ENCODE data around the gene BST1. TPM values are rescaled to one million over a fixed set of nuclear protein-coding genes. Genes with fewer than 3 reads are reported as not detected.

The BST1 gene
- total and polyA plus RNA-seq, 2 experiments from 2014 or later: 0.99 to 1.8 TPM

- TF ChIP-seq STAT1 (IDR thresholded peaks at IDR 0.05; ENCODE audit: unreplicated experiment): no peak
- no peak for TF ChIP-seq ZNF331 (CRISPR knock-in tag; IDR thresholded peaks at IDR 0.05; ENCODE audit: low read depth)
- no peak for TF ChIP-seq EZH2 (IDR thresholded peaks at IDR 0.05; ENCODE audit: low read depth, unreplicated experiment)
- TF ChIP-seq ETS1 (IDR thresholded peaks at IDR 0.05): no peak
- TF ChIP-seq CTCF (conservative IDR thresholded peaks at IDR 0.05; ENCODE audit: low read depth in 2 of 2): no peak
- no peak for TF ChIP-seq ZNF114 (CRISPR knock-in tag; IDR thresholded peaks at IDR 0.05)
- TF ChIP-seq NANOG (IDR thresholded peaks at IDR 0.05; ENCODE audit: borderline replicate concordance): no peak
- TF ChIP-seq REST (IDR thresholded peaks at IDR 0.05; ENCODE audit: unreplicated experiment): no peak
These were observed 66.3 kb downstream of the BST1 start (continued) for GRCh38 chr4:15769202-15769601.

GRCh38 chr4:15771216-15772058 lies 68.6 kb downstream of the BST1 start:
- H3K9me2 ChIP-seq (ENCODE audit: insufficient read depth): no peaks in the 10 kb centered on the region
- no peaks in the 10 kb centered on the region for H3K36me3 ChIP-seq (ENCODE audit: insufficient read depth)
- no peaks in the 10 kb centered on the region for H4K20me1 ChIP-seq (replicated peaks; ENCODE audit: insufficient read depth)
- Mint-ChIP-seq H3K27ac (no peak overlapping the region), H3K9me3 (no peaks in the 10 kb centered on the region; the same call in 2 of the 3 replicates), H3K36me3 (ENCODE audit: low read depth) (no peaks in the 10 kb centered on the region), H3K4me1 (0 out of 3 replicates have a peak, but pooled peaks cover 2% of the 10 kb centered on the region), H3K4me3 (no peak overlapping the region), H3K27me3 (ENCODE audit: insufficient read depth, low read depth, poor library complexity) (peaks cover 8% of the 10 kb centered on the region)
- no peak overlapping the region for H3K4me2 ChIP-seq
- no peaks in the 10 kb centered on the region for H3K4me1 ChIP-seq (ENCODE audit: insufficient read depth)
- no peak overlapping the region; the same call in 1 of the 2 replicates for H2AFZ ChIP-seq
- peaks cover 13% of the 10 kb centered on the region for H3K27me3 ChIP-seq (ENCODE audit: insufficient read depth)
- H3K27ac ChIP-seq (ENCODE audit: low read depth): no peak overlapping the region
- no peak for TF ChIP-seq ZNF114 (CRISPR knock-in tag; IDR thresholded peaks at IDR 0.05)
- no peak for TF ChIP-seq ZNF462 (CRISPR knock-in tag; IDR thresholded peaks at IDR 0.05)
- no peak for TF ChIP-seq JUNB (IDR thresholded peaks at IDR 0.05; ENCODE audit: unreplicated experiment)
- TF ChIP-seq POLR2AphosphoS5 (IDR thresholded peaks at IDR 0.05; ENCODE audit: low read depth): no peak
- TF ChIP-seq EZH2phosphoT487 (IDR thresholded peaks at IDR 0.05; ENCODE audit: unreplicated experiment): no peak
- no peak overlapping the region for H3K4me3 ChIP-seq
- ATAC-seq (no peak), DNase-seq (ENCODE audit: low spot score) (no peak)
- H3F3A ChIP-seq (replicated peaks; ENCODE audit: low read depth): no peaks in the 10 kb centered on the region
- H3K79me2 ChIP-seq (replicated peaks; ENCODE audit: insufficient read depth): no peaks in the 10 kb centered on the region

Data from GM23338 (cell line).